GM19463 (cell line): ENCODE measurements around the gene DOCK8.

Experiments
- ATAC-seq: cut with Tn5 transposase; IDR thresholded peaks from one replicate; pipeline ENCODE4 v1.9.1; 2021; ENCODE audit warnings: mild to moderate bottlenecking, moderate library complexity; ENCODE audit not compliant: unreplicated experiment

Gene DOCK8

DNA sequence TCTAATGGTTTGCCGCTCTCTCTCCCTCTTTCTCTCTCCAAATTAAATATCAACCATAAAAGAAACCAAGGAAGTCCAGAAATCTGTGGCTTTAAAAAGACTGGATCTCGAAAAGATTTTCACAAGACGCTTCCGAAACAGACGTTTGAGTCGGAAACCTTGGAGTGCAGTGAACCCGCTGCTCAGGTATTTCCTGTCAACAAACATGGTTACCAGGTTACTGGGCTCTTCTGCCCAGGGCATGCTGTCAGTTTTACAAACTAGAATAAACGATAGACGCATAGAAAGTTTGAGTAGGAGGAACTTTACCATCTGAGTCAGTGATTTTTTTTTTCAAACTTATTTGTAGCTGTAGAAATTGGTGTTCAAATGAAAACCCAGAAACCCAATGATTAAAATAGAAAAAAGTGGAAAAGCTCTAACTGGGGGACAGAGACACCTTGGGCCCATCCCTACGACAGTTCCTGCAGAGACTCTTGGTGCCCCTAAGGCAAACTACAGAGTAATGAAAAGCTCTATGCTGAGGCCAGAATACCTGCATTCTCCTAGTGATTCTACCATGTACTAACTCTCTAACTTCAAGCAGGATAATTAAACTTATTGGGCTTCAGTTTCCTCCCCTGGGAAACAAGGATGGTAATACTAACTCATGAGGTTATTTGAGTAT, 90.0 kb downstream of the DOCK8 start:
- ATAC-seq = no peak

- ATAC-seq = no peak
These were observed 92.2 kb downstream of the DOCK8 start for GRCh38 chr9:306907-307306.

GRCh38 chr9:311841-312240, 97.2 kb downstream of the DOCK8 start:
- no peak for ATAC-seq

DNA sequence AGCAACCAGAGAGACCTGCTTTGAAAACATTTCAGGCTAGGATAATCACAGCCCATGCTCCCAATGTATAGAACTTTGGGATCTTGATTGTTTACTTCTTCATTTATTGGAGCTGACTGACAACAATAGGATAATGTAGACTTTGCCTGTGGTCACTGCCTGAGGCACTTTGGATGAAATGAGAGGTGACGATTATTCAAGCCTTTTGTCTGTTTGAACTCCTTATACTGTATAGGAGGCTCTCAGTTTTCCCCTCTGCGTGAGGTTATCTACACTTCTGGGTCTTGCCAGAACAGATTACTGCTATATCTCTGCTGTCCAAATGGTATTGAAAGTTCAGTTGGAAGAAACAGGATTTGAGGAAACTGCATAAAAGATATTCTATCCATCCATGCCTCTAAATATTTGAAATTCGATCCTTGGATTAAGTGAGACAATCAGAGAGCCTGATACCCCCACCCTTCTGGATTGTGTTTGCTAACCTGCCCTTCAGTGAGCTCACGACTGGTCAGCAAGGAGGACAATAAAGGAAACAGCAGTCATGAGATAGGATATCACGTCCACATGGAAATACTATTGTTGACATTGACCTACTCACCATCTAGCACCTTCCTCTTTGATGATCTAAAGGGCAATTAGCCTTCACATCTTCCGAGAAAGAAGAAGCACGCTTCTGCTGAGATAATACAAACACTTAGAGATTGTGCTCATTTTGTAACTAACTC, 98.1 kb downstream of the DOCK8 start:
- no peak for ATAC-seq

GRCh38 chr9:316382-316965, 101.8 kb downstream of the DOCK8 start:
- no peak for ATAC-seq

DNA sequence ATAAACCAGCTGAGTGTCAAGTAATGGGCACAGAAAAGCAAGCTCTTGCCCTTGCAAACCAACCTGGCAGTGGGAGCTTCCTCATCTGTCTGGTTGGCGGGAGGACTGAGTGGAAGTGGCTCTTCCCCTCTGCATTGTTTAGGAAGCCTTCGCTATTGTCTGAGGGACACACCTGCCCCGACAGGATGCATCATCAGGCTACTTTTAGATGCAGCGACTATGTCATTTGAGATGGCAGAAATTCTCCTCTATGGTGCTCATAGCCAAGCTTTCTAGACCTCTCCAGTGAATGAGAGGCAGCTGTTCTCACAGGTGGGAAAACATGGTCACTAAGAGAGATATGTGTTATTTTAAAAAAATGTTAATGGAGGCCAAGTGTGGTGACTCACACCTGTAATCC, 104.0 kb downstream of the DOCK8 start:
- ATAC-seq = no peak

DNA sequence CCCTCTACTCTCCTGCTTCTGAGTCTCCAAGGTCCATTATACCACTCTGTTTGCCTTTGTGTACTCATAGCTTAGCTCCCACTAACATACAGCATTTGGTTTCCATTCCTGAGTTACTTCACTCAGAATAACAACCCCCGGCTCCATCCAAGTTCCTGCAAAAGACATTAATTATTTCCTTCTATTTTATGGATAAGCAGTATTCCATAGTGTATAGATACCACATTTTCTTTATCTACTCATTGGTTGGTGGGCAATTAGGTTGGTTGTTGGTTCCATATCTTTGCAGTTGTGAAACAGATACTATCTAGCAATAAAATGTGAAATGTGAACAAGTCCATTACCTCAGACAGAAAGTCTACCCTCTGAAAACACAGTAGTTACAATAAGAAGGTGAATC, 110.3 kb downstream of the DOCK8 start:
- no peak for ATAC-seq

GRCh38 chr9:326667-327066, 112.0 kb downstream of the DOCK8 start:
- ATAC-seq = no peak

DNA sequence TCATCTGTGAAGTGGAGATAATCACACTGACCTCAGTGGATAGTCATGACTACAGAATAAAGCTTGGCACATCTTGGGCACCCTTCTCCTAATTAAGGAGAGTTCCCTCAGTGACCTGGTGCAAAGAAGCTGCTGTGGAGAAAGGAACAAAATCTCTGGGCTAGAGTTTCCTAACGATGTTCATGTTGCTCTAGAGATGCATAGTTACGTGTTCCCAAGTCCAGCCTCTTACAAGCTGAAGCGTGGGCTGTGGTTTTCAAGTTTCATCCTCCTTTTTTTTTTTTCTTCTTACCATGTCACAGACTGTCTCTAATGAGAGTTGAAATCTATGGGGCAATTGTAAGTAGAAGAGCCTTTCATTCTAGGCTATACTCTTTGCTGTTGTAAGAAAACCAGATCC, 113.8 kb downstream of the DOCK8 start:
- ATAC-seq = no peak

- ATAC-seq = no peak
These were observed 116.5 kb downstream of the DOCK8 start for GRCh38 chr9:331197-331596.

- ATAC-seq = no peak
These were observed 120.7 kb downstream of the DOCK8 start for GRCh38 chr9:335373-335772.

- no peak for ATAC-seq
These were observed 121.4 kb downstream of the DOCK8 start for GRCh38 chr9:336039-336438.

DNA sequence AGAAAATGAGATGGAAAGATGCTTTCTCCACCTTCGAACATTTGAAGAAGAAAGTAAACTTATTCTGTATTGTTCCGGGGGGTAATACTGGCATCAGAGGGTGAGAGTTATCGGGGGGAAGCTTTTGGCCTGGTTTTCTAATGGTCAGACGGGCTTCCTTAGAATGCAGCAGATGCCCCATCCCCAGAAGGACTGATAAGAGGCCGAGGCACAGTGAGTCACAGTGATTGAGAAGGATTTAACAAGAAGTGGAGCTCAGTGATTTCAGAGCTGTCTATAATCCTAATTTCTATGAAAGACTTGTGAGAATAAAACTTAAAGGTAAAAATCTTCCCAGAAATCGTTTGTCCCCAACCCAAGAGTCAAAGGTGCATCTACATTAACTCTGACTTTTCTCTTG, 123.9 kb downstream of the DOCK8 start:
- ATAC-seq = no peak

GRCh38 chr9:341634-342421, 127.2 kb downstream of the DOCK8 start:
- no peak for ATAC-seq

DNA sequence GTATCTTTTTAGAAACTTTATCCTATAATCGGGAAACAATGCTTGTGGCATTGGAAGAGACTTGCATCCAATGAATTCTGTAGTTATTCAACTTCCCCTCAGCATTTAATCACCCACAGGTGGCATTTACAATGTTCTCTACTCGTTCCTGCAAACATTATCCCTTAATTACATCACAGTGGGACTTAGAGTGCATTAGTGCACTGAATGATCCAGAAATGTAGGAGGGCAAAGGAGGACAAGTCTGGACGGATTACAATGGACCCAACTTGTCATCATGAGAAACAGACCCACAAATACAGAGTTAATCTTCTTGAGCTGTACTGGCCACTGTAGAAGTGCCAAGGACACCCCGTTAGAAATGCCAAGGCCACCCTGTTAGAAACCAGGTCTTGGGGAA, 129.1 kb downstream of the DOCK8 start:
- no peak for ATAC-seq

- no peak for ATAC-seq
These were observed 131.5 kb downstream of the DOCK8 start for GRCh38 chr9:346111-346571.

DNA sequence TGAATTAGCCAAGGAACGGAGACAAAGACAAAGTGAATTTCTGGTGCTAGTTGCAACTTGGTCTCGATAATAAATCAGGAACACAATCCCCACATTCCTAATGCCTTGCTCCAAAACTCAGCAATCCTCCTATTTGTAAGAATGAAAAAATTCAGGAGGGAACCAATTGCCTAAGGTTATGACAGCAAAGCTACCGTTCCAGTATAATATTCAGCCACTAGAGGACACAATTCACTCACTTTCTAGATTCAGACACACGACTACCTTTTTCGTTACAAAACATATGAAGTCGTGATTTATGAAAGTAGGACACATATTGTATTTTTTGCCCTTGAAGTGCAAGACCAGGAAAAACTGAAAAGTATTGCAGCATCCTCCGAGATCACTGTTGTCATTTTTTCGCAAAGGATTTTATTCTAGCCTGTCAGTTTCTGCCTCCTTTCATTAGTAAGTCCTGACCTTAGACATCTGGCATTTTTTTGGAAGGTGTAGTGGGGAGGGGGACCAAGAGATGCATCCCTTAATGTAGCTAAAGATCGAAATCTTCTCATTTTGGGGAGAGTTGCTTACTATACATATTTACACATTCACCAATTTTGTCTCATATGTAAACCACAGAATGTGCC, 133.1 kb downstream of the DOCK8 start:
- ATAC-seq = no peak

DNA sequence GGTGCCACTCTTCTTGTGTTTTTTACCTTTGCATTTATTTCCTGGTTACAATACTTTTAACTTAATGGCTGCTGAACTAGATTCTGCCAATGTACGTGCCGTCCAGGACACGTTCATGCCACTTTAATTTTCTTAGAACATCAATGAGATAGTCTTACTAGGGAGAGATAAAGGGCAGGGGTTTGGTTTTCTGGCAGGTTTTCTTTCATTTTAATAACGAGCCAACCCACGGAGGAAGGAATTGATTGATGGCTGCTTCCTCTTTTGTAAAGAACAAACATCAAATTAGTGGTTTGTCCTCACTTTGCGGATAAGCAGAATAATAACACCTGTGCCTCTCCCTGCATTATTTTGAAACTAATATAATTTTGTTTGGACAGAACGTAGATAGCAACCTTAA, 135.7 kb downstream of the DOCK8 start:
- no peak for ATAC-seq

DNA sequence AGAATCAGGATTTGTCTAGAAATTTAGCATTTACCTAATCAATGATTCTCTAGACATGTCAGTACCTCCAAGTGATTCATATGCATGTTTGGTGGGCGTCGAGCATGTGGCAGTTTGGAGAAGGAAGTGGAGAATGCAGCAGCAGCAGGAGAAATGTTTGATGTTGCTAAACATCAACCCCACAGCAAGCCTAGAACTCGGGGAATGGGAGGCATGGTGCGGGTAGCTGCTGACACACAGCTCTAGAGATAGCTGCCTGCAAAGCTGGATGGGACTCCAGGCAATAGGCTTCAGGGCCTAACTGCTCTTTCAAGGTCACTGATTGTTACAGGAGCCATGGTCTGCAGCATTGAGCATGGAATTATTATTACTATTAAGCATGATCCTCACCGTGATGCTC, 137.3 kb downstream of the DOCK8 start:
- ATAC-seq = no peak

- no peak for ATAC-seq
These were observed 138.4 kb downstream of the DOCK8 start for GRCh38 chr9:353077-353476.

DNA sequence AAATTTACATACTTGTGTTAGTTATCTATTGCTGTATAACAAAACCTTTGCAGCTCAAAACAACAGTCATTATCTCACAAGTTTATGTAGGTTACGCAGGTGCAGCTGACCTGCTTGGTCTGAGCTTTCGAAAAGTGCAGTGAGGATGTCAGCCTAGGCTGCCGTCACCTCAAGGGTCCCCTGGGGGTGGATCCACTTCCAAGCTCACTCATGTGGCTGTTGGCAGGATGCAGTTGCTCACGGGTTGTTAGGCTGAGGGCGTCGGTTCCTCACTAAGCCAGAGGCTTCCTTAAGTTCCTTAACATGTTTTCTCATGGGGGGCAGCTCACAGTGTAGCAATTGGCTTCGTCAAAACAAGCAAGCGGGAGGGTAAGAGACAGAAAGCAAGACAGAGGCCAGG, 139.8 kb downstream of the DOCK8 start:
- ATAC-seq = no peak
